ENCODE measurements around the gene PLB1.

PLB1 gene

DNA sequence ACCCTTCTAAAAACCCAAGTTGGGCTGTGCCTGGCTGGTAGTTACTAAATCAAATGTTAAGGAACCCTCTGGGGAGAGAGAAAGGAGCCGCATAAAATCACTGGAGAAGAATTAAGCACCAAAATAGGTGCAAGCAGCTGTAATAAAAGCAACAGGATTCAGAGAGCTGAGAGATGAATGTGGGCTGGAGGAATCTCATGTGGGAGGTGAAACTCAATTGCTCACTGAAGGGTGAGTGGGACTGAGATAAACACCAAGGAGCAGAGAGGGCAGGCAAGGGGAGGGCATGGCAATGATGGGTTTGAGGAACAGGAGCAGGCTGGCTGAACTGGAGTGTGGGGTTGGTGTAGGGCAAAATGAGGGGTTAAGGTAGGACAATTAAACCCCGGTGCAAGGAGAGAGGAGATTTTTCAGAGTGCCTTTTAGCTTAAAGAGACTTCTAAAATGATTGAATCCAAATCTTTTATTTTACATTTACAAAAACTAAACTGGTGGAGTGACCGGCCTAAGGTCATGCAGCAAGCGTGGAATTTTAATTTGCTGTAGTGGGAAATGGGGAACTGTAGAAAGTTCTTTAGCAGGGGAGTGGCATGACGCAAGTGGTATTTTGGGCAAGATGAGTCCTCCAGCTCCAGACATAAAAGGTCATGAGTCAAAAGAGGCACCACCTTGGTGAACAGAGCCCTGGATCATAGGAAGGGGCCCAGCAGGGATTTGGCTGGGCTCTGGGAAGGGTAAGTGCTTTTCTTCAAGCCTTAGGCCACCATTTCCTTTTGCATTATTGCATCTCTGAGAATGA is 10.5 kb downstream of the PLB1 start:
- DNase-seq (ENCODE audit: low spot score) = no peak
- TF ChIP-seq, protein P1, sequence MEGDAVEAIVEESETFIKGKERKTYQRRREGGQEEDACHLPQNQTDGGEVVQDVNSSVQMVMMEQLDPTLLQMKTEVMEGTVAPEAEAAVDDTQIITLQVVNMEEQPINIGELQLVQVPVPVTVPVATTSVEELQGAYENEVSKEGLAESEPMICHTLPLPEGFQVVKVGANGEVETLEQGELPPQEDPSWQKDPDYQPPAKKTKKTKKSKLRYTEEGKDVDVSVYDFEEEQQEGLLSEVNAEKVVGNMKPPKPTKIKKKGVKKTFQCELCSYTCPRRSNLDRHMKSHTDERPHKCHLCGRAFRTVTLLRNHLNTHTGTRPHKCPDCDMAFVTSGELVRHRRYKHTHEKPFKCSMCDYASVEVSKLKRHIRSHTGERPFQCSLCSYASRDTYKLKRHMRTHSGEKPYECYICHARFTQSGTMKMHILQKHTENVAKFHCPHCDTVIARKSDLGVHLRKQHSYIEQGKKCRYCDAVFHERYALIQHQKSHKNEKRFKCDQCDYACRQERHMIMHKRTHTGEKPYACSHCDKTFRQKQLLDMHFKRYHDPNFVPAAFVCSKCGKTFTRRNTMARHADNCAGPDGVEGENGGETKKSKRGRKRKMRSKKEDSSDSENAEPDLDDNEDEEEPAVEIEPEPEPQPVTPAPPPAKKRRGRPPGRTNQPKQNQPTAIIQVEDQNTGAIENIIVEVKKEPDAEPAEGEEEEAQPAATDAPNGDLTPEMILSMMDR (conservative IDR thresholded peaks at IDR 0.05; ENCODE audit: low read depth) = no peak
- CTCF ChIA-PET = interaction anchor here (0.5 to 0.6 kb wide), 2 partner anchors 57 to 61 kb away, joined by 3 read pairs; no protein-coding TSS in a partner anchor
- POLR2A ChIA-PET (ENCODE audit: low non-redundant PET) = no interaction called here
- no peak overlapping the region for H3K27ac ChIP-seq

- peak overlapping the region; percentile 15 for H3K27ac ChIP-seq
- TF ChIP-seq, protein P1 (conservative IDR thresholded peaks at IDR 0.05; ENCODE audit: low read depth) = no peak
- peak; percentile 91 for DNase-seq (ENCODE audit: low spot score)
- CTCF ChIA-PET = no interaction called here
- POLR2A ChIA-PET (ENCODE audit: low non-redundant PET) = no interaction called here
These were observed 12.2 kb downstream of the PLB1 start for GRCh38 chr2:28507796-28508764.

DNA sequence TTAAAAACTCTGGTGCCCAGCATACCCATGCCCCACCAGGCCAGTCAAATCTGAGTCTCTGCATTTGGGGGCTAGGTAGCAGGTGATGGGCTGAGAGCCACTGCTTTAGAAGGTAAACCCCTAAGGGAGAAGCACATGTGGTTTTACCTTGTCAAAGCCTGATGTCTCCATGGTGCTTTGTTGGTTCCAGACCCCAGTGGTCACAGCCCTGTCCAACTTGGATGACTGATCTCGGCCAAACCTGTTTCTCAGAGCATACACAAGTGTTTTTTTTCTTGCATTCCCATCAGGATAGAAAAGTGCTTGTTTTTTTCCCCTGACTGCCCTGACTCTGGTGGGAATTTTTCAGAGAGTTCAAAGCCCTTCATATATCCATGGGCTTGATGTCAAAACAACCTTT is 13.5 kb downstream of the PLB1 start:
- POLR2A ChIA-PET (ENCODE audit: low non-redundant PET) = no interaction called here
- TF ChIP-seq, protein P1 (conservative IDR thresholded peaks at IDR 0.05; ENCODE audit: low read depth) = no peak
- no peak overlapping the region for H3K27ac ChIP-seq
- CTCF ChIA-PET = no interaction called here
- DNase-seq (ENCODE audit: low spot score) = no peak

GRCh38 chr2:28510184-28510583 is 14.3 kb downstream of the PLB1 start:
- no peak for DNase-seq (ENCODE audit: low spot score)
- POLR2A ChIA-PET (ENCODE audit: low non-redundant PET) = no interaction called here
- TF ChIP-seq, protein P1 (conservative IDR thresholded peaks at IDR 0.05; ENCODE audit: low read depth) = no peak
- CTCF ChIA-PET = no interaction called here
- H3K27ac ChIP-seq = no peak overlapping the region

DNA sequence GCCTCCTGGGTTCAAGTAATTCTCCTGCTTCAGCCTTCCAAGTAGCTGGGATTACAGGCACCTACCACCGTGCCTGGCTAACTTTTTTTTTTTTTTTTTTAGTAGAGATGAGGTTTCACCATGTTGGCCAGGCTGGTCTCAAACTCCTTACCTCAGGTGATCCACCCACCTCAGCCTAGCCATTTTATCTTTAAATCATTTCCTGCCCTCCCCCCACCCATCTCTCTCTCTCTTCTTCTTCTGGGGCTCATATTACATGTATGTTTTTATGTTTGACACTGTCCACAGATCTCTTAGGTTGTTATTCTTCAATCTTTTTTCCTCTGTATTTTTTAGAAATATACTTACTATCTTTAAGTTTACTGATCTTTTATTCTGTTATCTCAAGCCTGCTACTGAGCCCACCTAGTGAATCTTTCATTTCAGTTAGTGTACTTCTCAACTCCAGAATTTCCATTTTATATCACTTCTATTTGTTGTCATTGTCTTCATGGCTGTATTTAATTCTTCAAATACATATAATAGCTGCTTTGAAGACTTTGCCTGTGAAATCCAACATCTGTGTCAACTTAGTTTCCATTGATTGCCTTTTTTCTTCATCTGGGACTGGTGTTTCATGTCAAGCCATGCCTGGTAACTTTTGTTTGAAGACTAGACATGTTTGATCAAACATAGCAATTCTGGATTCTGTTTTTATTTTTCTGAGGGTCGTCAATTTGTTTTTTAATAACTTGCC is 16.2 kb downstream of the PLB1 start:
- H3K27ac ChIP-seq = no peak overlapping the region
- ChIA-PET CTCF (interaction anchor here (0.7 kb wide), 1 partner anchor 21 kb away, joined by 4 read pairs; no protein-coding TSS in a partner anchor), POLR2A (ENCODE audit: low non-redundant PET) (no interaction called here)
- TF ChIP-seq, protein P1 (conservative IDR thresholded peaks at IDR 0.05; ENCODE audit: low read depth) = no peak
- DNase-seq (ENCODE audit: low spot score) = no peak

- no peak overlapping the region for H3K27ac ChIP-seq
- ChIA-PET POLR2A (ENCODE audit: low non-redundant PET) (no interaction called here), CTCF (no interaction called here)
- DNase-seq (ENCODE audit: low spot score) = no peak
- TF ChIP-seq, protein P1 (conservative IDR thresholded peaks at IDR 0.05; ENCODE audit: low read depth) = no peak
These were observed 16.7 kb downstream of the PLB1 start for GRCh38 chr2:28512607-28512965.

All from RWPE1 (cell line).